Lung (tissue), 12 donors: ENCODE measurements around the gene ULK3. TPM values are rescaled to one million over a fixed set of nuclear protein-coding genes. Genes with fewer than 3 reads are reported as not detected.
A peak's percentile ranks its signal among the peaks of the same experiment; 100 is the strongest.

ENCODE experiments used
- ATAC-seq: fragments of 200-7000 bp; cut with Tn5 transposase; one replicate; pipeline ENCODE4 v1.9.1; 2020; ENCODE audit warnings: moderate number of reproducible peaks; ENCODE audit not compliant: insufficient read depth, low FRiP score
- DNase-seq, 3 donors: peaks; one replicate each; pipeline ENCODE4 v3.0.0-alpha.2; 2013 to 2017
- H3K27ac ChIP-seq, 2 donors: one replicate each; pipeline ENCODE4 v1.5.1; 2013; ENCODE audit warnings: mild to moderate bottlenecking in 2 of 2, moderate library complexity in 2 of 2, control low read depth in 1 of 2, inconsistent platforms in 1 of 2, low read depth in 1 of 2, low read length in 1 of 2
- H3K27me3 ChIP-seq, 3 donors: one replicate each; pipeline ENCODE4 v1.5.1; 2013; ENCODE audit warnings: low read length in 2 of 3; ENCODE audit not compliant: control insufficient read depth in 3 of 3, insufficient read depth in 3 of 3
- H3K36me3 ChIP-seq, 4 donors: one replicate each; pipeline ENCODE4 v1.5.1; 2013; ENCODE audit warnings: low read length in 4 of 4, mild to moderate bottlenecking in 1 of 4, moderate library complexity in 1 of 4; ENCODE audit not compliant: control insufficient read depth in 4 of 4, insufficient read depth in 4 of 4
- H3K4me1 ChIP-seq, 5 donors: one replicate each; pipeline ENCODE4 v1.5.1; 2013; ENCODE audit warnings: low read length in 5 of 5, mild to moderate bottlenecking in 2 of 5, moderate library complexity in 1 of 5; ENCODE audit not compliant: control insufficient read depth in 5 of 5, insufficient read depth in 5 of 5
- H3K4me3 ChIP-seq: one replicate; pipeline ENCODE4 v1.5.1; 2013; ENCODE audit warnings: mild to moderate bottlenecking, control low read depth, moderate library complexity
- H3K9ac ChIP-seq, 2 donors: one replicate each; pipeline ENCODE4 v1.5.1; 2013; ENCODE audit warnings: low read length in 2 of 2, control low read depth in 1 of 2; ENCODE audit not compliant: insufficient read depth in 1 of 2
- H3K9me3 ChIP-seq, 4 donors: one replicate each; pipeline ENCODE4 v1.5.1; 2013; ENCODE audit warnings: low read length in 3 of 4, mild to moderate bottlenecking in 1 of 4, moderate library complexity in 1 of 4; ENCODE audit not compliant: control insufficient read depth in 4 of 4, insufficient read depth in 3 of 4
- CTCF ChIP-seq: IDR thresholded peaks from 2 replicates; pipeline ENCODE4 v1.5.1; 2012; ENCODE audit warnings: mild to moderate bottlenecking; ENCODE audit errors: control extremely low read depth, extremely low read depth
- WGBS, 2 donors: extraction: QIAGEN DNeasy Blood & Tissue Kit; methylation state at CpG; one replicate each; pipeline ENCODE4 v1.1.7; 2013; 5-methylcytosine and 5-hydroxymethylcytosine counted together
- polyA plus RNA-seq, 2 donors: library from polyadenylated mRNA; stranded (reverse); fragments of 200-250 nt; gene quantifications; one replicate each; pipeline ENCODE4 v1.2.1, GENCODE V29; 2013
- total RNA-seq, 2 donors: library from RNA; depleted of rRNA in 1 of 2; stranded (reverse); fragments of >200 nt in 1 of 2; gene quantifications; one replicate each; pipeline ENCODE4 v1.2.1, GENCODE V29; 2014 to 2021
- donor health status: control.
- donor health status: control.
- donor health status: Bipolar disorder and iron deficiency.
- donor health status: healthy.
- donor health status: DM: yes; HTN: yes; CAD: no.

The ULK3 gene
- total and polyA plus RNA-seq, 4 donors, result 20.6 to 54.5 (median 38.7) TPM

GRCh38 chr15:74788683-74789151 lies 54.2 kb downstream of the ULK3 start:
- ATAC-seq (no peak), DNase-seq (no peak)
- peaks cover 0 to 7% (median 3%) of the 10 kb centered on the region in 4 donors for H3K36me3 ChIP-seq
- peaks cover 15 to 65% (median 34%) of the 10 kb centered on the region in 5 donors for H3K4me1 ChIP-seq
- peak overlapping the region in 1 of 2 donors; percentile 87 for H3K27ac ChIP-seq
- no peaks in the 10 kb centered on the region for H3K27me3 ChIP-seq
- H3K9me3 ChIP-seq, result no peaks in the 10 kb centered on the region
- no peak for TF ChIP-seq CTCF
- no peak overlapping the region for H3K9ac ChIP-seq
- WGBS, 2 donors, result 38 to 50% methylated on average over 9 of the region's 9 CpGs
- H3K4me3 ChIP-seq, result no peak overlapping the region

- peaks cover 0 to 7% (median 3%) of the 10 kb centered on the region in 4 donors for H3K36me3 ChIP-seq
- peak overlapping the region in 1 of 2 donors; percentile 9 for H3K9ac ChIP-seq
- H3K27ac ChIP-seq, result peak overlapping the region in 1 of 2 donors; percentile 87
- WGBS, 2 donors, result 15 to 35% methylated on average over 7 of the region's 7 CpGs
- H3K4me3 ChIP-seq, result no peak overlapping the region
- H3K9me3 ChIP-seq, result no peaks in the 10 kb centered on the region
- no peak for ATAC-seq
- no peak for TF ChIP-seq CTCF
- peaks cover 15 to 69% (median 39%) of the 10 kb centered on the region in 5 donors for H3K4me1 ChIP-seq
- no peaks in the 10 kb centered on the region for H3K27me3 ChIP-seq
- no peak for DNase-seq
These were observed 54.8 kb downstream of the ULK3 start for GRCh38 chr15:74788042-74788682.

- 24 to 44% methylated on average over 13 of the region's 13 CpGs for WGBS, 2 donors
- H3K9ac ChIP-seq, result no peak overlapping the region
- peaks cover 15 to 68% (median 39%) of the 10 kb centered on the region in 5 donors for H3K4me1 ChIP-seq
- DNase-seq (peak; percentile 36 to 44 (median 42)), ATAC-seq (peak; percentile 70)
- no peak overlapping the region for H3K4me3 ChIP-seq
- TF ChIP-seq CTCF, result peak; percentile 0
- H3K9me3 ChIP-seq, result no peaks in the 10 kb centered on the region
- no peaks in the 10 kb centered on the region for H3K27me3 ChIP-seq
- peak overlapping the region; percentile 14 to 87 for H3K27ac ChIP-seq
- H3K36me3 ChIP-seq, result peaks cover 0 to 7% (median 3%) of the 10 kb centered on the region in 4 donors
These were observed 55.5 kb downstream of the ULK3 start for GRCh38 chr15:74787251-74788041.
